HG03378 (cell line): ENCODE results near the gene ADIRF.

Experiments
- ATAC-seq: cut with Tn5 transposase; IDR thresholded peaks from one replicate; pipeline ENCODE4 v1.9.1; 2021; ENCODE audit warnings: mild to moderate bottlenecking, moderate library complexity; ENCODE audit not compliant: unreplicated experiment

ADIRF gene

DNA sequence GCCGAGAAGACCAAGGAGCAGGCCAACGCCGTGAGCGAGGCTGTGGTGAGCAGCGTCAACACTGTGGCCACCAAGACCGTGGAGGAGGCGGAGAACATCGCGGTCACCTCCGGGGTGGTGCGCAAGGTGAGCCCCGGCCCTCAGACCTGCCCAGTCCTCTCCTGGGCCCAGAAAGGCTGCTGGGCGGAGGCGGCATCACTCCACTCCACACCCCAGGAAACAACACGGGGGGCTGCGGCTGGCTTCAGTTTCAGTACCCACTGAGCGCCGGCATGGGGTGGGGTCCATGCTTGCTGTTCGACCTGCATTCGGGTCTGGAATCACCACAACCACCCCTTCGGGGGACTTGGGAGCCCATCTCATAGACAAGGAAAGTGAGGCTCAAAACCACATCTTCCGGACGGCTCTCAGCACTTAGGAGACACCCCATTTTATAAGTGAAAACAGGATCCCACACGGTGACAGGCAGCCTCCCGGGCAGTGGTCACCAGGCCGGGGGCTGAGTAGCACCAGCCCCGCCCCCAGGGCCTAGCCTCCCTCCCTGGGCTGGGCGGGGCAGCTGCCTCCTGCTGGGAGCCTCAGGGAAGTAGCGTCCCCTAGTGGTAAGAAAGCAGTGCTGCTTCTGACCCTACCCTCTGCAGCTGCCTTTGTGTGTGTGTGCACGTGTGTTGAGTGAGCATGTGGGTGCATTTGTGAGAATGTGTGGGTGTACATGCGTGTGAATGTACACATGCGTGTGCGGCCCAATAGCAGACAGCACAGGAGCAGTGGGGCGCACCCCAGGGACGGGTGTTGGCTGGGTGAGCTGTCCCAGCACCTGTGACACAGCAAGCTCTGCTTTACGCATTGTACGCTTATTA is 8.0 kb upstream of the ADIRF start:
- ATAC-seq, result peak; percentile 77

GRCh38 chr10:86960863-86961434 is 7.3 kb upstream of the ADIRF start:
- ATAC-seq, result no peak

GRCh38 chr10:86961481-86962091 is 6.7 kb upstream of the ADIRF start:
- ATAC-seq, result no peak

DNA sequence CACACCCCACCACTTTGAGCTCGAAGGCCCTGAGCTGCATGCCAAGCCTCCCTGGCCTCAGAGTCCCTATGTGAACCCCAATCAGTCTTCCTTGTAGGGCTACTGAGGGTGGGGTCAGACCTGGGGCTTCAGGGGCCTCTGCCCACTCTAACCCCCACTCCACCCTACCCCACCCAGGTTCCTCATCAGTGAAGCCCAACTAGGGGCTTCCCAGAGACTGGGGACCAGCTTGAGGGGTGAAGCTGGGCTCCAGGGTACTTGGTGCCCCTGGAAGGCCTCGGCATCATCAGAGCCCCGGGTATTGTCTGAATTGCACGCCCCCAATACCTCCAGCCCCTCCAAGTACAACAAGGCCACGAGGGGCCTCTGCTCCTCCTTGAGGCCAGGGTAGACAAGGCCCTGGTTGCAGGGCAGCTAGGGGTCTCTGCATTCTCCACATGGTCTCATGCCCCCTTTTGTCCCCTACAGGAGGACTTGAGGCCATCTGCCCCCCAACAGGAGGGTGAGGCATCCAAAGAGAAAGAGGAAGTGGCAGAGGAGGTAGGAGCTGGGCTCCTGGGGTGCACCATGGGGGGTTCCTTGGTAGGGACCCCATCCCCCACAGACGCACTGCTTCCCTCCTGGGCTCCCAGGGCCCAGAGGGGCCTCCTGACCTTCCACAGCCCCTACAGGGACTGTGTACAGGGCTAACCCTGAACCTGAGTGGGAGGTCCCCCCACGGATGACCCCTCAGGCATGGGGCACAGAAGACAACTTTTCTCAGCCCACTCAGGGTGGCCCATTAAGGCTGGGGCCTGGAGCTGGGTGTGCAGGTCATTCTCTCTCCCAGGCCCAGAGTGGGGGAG is 5.9 kb upstream of the ADIRF start:
- ATAC-seq, result no peak

DNA sequence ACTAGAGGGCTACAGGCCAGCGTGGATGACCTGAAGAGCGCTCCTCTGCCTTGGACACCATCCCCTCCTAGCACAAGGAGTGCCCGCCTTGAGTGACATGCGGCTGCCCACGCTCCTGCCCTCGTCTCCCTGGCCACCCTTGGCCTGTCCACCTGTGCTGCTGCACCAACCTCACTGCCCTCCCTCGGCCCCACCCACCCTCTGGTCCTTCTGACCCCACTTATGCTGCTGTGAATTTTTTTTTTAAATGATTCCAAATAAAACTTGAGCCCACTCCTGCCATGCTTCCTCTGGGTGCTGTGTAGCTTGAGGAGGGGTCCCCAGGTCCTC is 5.3 kb upstream of the ADIRF start:
- ATAC-seq, result no peak

GRCh38 chr10:86963341-86963919 is 4.9 kb upstream of the ADIRF start:
- ATAC-seq, result no peak

- ATAC-seq, result no peak
These were observed 4.0 kb upstream of the ADIRF start for GRCh38 chr10:86964061-86964846.

DNA sequence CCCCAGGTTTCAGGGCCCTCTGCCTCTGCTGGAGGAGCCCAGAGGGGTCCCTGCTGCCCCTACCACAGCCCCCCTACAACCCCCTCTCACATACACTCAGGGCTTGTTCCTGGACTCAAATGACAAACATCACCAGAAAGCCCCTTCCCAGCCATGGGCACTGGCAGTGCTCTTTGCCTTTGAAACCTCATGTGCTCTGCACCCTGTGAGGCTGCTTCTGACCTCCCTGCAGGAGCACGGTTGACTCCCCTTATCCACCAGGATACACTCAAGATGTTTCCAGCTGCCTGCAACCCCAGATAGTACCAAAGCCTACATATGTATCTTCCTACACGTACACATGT is 3.5 kb upstream of the ADIRF start:
- ATAC-seq, result no peak

DNA sequence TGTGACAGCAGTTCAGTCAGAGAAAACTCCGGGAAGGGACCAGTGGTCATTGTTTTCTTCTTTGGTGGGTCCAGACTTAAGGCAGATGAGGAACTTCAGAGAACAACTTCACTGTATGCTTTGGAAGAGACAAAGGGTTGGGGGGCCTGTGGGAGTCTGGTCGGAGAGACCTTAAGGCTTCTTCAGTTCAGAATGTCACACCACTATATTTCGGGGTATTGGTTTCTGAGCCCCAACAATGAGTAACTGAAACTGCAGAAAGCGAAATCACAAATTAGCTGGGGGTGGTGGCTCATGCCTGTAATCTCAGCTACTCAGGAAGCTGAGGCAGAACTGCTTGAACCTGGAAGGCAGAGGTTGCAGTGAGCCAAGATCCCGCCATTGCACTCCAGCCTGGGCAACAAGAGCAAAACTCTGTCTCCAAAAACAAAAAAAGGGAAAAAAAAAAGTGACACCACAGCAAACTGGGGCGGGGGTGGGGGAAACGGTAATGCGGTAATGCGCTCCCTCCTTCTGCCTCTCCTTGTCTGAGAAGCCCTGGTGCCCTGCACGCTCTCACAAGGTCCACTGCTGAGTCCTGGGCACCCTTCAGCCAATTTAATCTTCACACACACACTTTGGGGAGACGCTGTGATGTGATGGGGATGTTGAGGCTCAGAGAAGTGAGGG is 2.2 kb upstream of the ADIRF start:
- ATAC-seq, result no peak

- ATAC-seq, result no peak
These were observed 771 bp upstream of the ADIRF start for GRCh38 chr10:86967481-86967941.

DNA sequence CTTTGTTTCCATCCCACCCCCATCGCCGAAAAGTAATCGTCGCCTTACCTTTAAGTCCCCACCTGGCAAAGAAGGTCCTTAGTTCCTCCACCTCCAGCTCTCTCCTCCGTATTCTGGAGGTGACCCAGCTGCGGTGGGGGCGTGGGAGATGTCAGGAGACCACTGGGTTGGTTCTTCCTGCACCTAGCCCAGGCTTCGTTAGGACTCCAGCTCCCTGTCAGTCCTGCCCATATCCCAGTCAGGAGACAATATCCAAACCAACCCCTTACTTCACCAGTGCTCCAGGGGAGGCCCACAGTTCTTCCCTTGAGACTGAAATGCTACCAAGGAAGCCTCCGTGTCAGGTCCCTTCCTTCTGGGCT is 693 bp downstream of the ADIRF start:
- no peak for ATAC-seq

DNA sequence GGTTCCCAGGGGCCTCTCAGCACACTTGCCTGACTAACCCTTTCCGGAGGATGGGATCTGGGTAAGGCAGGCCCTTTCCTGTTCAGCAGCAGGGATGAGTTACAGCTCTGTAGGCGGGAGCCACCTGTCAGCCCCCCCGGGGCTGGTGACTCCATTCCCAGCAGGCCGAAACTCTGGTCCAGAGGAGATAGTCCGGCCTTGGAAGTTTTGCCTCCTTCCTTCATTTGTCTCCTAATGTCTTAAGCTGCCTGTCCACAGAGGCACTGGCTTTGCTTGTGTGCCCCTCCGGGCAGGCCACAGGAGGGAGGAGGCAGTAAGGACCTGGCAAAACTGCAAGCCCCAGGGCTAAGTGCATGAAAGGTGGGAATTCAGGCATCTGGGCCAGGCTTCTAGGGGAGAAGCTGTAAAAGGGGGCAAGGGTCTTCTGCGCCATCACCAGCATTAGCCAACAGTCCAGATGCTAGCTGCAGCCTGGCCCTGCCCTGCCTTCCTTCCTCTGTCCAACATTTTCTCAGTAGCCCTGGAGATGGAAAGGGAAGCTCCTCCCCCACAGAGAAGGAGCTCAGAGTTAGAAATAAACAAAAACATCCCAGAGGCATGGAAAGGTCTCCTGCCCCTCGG is 1.2 kb downstream of the ADIRF start:
- no peak for ATAC-seq

DNA sequence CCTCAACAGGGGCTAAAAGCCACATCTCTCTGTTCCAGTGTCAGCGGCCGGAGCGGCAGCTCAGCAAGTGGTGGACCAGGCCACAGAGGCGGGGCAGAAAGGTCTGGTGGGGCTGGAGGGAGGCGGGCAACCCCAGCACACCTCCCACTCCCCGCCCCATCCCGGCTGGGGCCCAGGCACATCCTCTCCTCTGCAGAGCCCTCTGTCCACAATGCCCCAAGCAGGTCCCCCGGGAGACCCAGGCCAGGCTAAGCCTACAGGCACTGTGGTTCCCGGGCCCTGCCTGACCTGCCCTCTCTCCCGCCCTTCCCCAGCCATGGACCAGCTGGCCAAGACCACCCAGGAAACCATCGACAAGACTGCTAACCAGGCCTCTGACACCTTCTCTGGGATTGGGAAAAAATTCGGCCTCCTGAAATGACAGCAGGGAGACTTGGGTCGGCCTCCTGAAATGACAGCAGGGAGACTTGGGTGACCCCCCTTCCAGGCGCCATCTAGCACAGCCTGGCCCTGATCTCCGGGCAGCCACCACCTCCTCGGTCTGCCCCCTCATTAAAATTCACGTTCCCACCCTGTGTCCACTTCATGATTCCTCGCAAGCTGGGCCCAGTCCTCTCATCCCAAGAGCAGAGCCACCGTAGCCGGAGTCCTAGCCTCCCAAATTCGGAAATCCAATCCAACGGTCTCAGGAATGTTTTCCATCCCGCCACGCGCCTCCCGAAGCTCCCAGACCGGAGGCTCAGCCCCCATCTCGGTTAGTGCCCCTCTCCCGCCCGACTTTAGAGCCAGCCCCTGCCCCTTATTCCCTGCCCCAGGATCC is 2.1 kb downstream of the ADIRF start:
- ATAC-seq, result no peak

- no peak for ATAC-seq
These were observed 2.6 kb downstream of the ADIRF start for GRCh38 chr10:86970982-86971231.

- peak; percentile 58 for ATAC-seq
These were observed 3.1 kb downstream of the ADIRF start for GRCh38 chr10:86971232-86971991.

DNA sequence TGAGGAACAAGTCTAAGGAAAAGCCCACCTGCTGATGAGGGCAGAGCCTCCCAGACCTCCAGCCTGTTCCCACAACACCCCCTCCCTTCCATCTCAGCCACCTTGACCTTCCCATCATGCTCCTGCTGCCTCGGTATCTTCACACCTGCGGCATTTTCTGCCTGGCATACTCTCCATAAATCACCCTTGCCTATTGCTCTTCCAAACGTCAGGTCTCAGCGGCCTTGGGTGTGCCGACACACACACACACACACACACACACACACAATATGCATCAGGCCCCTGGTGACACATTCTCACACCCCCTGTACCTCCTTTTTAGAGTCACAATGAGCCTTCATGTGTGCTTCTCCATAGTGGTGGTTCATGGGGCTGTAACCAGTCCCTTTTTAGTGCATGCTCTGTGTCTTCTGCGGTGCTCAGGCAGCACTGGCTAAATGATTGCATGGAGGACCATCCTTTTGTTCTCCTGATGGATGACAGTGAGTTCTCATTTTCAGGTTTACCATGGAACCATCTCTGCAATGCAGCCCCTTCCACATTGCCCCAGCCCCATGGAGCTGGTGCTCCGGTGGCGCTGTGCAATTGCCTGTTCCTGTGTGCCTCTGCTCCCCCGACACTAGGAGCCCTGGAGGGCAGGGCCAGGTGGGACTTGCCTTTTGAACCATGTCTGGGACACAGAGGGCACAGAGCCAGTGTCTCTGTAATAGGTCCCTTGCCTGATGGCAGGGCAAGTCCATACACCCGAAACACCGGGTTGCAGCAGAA is 4.5 kb downstream of the ADIRF start:
- no peak for ATAC-seq

DNA sequence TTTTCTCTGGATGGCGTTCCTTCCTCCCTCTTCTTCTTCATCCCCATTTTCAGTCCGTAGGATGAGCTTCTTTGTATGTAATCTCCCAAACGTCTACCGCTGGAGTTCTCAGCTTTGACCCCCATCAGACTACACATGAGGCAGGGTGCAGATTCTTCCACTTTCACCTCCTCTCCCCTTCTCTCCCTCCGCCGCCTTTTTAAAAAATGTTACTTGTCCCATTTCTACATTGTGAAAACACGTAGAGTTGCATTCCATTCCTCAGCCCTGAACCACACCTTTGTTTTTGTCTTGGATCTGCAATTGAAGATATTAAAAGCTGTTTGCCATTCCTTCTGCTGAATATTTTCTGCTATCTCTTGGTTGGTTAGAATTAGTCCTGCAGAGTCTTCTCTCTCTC is 6.2 kb downstream of the ADIRF start:
- ATAC-seq, result no peak
